Medulla oblongata (tissue), 1 donor: Measurements from ENCODE around the gene NTSR1.
A peak's percentile ranks its signal among the peaks of the same experiment; 100 is the strongest.

Experiments
- DNase-seq: peaks from one replicate; pipeline ENCODE4 v3.0.0-alpha.2; 2015; ENCODE audit errors: extremely low spot score

NTSR1 gene

DNA sequence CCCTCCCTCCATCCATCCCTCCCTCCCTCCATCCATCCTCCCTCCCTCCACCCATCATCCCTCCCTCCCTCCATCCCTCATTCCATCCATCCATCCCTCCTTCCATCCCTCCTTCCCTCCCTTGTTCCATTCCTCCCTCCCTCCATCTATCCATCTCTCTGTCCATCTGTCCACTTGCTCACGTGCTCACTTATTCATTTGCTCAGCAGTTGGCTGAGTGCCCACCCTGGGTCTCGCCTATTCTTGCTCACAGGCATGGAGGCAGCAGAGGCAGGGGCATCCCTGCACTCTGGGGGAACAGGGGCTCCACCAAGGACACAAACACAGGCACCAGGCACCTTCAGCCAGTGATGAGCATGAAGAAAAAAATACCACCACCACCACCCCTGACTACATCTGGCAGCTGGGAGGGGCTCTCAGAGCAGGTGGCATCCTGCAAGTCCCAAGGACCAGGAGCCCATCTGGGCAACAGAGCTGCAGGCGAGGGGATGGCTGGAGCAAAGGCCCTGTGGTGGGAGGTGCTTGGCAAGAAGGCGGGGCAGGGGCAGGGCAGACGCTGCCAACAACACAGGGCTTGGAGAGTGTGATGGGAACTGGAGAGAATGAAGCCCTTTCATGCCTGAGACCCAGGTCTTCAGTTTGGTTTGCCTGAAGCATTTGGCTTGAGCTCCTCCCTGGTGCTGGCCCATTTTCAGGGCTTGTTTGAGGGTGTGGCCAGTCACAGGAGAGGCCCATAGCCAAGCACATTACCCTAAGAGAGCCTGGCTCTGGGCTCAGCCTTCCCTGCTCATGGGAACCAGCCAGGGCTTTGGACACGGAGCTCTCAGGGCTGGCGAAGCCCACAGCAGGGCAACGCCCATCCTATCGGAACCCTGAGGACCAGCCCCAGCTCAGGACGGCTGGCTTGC, 47.4 kb downstream of the NTSR1 start:
- DNase-seq = peak; percentile 6

DNA sequence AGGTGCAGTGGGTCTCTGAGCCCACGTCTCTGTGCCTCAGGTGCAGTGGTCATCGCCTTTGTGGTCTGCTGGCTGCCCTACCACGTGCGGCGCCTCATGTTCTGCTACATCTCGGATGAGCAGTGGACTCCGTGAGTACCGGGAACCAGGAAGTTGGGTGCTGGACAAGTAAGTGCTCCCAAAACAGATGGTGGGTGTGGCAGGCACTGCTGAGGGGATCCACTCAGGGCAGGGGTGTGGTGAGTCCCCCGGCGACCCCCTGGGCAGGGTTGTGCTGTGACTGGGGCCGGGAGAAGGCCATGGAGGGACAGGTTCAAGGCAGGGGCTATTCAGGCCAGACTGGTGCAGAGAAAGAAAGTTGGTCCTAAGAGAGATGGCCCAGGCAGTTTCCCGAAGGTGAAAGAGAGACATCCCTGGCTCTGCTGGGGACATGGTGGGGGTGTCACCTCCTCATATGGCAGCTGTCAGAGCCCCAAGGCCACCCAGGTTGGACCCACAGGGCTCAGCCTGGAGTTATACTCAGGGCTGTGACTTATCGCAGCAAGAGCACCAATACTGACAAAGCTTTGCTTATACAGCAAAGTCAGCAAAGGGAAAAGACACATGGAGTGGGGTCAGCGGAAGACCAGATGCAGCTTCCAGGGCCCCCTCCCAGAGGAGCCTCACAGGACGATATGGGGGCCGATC, 49.7 kb downstream of the NTSR1 start:
- no peak for DNase-seq

DNA sequence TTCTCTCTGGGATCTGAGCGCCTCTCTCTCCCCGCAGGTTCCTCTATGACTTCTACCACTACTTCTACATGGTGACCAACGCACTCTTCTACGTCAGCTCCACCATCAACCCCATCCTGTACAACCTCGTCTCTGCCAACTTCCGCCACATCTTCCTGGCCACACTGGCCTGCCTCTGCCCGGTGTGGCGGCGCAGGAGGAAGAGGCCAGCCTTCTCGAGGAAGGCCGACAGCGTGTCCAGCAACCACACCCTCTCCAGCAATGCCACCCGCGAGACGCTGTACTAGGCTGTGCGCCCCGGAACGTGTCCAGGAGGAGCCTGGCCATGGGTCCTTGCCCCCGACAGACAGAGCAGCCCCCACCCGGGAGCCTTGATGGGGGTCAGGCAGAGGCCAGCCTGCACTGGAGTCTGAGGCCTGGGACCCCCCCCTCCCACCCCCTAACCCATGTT, 51.4 kb downstream of the NTSR1 start:
- no peak for DNase-seq

DNA sequence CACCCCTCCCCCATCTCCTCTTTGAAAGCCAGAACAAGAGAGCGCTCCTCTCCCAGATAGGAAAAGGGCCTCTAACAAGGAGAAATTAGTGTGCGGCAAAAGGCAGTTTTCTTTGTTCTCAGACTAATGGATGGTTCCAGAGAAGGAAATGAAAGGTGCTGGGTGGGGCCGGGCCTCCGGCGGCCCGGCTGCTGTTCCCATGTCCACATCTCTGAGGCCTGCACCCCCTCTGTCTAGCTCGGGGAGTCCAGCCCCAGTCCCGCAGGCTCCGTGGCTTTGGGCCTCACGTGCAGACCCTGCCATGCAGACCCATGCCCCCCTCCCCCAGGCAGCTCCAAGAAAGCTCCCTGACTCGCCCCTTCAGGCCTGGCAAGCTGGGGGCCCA, 51.8 kb downstream of the NTSR1 start:
- no peak for DNase-seq

DNA sequence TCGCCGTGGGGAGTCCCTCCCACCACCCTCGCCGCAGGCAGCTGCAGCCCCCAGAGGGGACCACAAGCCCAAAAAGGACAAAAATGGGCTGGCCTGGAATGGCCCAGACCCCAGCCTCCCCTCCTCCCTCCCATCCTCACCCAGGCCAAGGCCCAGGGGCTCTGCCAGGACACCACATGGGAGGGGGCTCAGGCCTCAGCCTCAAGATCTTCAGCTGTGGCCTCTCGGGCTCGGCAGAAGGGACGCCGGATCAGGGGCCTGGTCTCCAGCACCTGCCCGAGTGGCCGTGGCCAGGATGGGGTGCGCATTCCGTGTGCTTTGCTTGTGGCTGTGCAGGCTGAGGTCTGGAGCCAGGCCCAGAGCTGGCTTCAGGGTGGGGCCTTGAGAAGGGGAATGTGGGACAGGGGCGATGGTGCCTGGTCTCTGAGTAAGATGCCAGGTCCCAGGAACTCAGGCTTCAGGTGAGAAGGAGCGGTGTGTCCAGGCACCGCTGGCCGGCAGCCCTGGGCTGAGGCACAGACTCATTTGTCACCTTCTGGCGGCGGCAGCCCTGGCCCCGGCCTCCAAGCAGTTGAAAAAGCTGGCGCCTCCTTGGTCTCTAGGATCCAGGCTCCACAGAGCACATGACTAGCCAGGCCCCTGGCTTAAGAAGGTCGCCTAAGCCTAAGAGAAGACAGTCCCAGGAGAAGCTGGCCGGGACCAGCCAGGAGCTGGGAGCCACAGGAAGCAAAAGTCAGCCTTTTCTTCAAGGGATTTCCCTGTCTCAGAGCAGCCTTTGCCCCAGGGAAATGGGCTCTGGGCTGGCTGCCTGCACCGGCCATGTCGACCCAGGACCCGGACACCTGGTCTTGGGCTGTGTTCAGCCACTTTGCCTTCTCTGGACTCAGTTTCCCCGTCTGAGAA, 52.5 kb downstream of the NTSR1 start:
- DNase-seq = peak; percentile 70

DNA sequence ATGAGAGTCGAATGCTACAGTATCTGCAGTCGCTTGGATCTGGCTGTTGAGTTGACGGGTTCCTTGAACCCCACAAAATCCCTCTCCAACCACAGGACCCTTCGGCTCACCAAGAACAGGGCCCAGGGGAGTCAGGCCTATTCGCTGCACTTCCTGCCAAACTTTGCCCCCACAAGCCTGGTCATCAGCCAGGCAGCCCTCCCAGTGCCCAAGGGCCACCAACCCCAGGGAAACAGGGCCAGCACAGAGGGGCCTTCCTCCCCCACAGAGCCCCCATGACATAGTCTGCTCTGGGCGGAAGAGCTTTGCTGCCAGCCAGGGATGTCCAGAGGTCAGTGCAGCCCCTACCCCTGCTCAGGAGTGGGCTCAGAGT, 53.1 kb downstream of the NTSR1 start:
- no peak for DNase-seq

DNA sequence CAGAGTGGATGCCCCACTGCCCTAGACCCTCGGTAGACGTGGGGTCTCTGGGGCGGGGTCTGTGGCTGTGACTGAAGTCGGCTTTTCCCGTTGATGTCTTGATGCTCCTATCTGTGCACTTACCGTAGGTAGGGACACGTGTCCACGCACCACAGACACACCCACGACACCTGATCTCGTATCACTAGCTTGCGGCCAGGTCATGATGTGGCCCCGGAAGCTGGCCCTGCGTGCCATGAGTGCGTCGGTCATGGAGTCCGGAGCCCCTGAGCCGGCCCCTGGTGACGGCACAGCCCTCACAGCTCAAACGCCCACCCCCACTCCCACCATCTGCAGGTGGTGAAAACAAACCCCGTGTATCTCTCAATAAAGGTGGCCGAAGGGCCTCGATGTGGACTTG, 53.7 kb downstream of the NTSR1 start:
- DNase-seq = no peak

DNA sequence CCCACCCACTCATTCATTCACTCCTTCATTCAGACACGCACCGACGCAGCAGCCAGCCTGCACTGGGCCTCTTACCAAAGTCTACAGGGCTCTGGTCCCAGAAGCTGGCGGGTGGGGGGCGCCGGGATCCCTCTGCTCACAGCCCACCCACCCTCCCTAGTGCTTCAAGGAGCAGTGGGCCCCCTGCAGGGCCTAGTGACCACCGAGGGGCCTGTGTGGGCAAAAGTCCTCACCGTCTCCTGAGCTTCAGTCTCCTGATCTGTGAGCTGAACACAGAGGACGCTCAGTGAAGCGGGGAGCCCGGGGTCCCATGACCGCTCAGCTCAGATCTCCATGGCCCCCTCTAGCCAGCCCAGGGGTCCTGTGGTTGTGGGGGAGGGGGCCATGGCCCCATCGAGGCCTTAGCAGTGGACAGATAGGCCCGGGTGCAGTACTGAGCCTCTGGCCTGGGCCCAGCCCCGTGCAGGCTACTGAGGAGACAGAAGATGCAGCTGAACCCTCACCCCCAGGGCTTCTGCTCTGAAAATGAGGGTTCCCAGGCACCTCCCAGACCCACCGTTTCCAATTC, 54.2 kb downstream of the NTSR1 start:
- DNase-seq = no peak

DNA sequence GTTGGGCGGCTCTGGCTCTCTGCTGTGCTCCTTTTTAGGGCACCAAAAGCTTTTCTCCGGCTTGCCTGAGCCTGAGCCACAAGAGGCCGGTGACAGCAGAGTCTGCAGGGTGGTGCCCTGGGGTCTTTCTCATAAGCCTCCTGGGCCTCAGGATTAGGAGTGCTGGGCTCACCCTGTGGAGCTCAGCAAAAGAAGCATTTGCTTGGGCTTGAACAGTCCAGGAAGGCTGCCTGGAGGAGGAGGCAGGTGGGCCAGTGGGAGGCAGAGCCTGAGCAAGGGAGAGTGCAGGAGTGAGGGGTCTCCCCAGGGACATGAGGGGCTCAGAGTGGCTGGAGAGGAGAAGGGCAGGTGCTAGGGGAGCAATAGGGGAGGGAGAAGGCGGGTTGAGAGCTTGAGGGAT, 54.8 kb downstream of the NTSR1 start:
- no peak for DNase-seq

DNA sequence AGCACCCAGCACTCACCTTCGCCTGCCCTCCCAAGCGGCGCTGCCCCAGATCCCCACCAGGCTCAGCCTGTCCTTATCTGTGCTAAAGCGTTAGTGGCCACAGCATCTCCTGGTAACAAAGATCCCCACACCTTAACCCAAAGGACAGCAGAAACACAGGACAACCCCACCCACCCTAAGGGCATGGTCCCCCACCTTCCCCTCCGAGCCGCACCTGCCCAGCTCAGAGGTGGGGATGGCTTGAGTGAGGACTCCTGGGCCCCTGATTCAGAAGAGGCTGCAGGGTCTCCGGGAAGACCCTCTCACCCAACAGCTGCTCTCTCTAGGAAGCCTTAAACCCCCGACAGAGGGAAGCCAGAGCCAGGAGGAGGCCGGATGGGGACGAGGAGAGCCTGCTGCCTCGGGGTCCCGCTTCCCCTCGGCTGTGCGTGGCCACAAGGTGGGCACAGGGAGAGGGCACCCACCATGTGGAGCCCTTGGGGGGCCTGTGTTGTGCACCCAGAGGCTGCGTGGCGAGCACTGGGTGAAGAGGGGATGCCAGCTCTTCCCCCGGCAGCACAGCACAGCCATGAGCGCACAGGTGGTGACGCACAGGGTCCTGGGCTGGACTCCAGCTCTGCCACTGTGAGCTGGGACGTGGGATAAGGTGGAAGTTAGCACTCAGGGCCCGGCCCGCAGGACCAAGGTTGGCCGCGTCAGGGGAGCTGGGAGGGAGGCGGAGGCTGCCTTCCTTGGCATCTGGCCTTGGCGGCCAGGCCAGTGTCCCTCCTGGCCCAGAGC, 55.7 kb downstream of the NTSR1 start:
- DNase-seq = no peak

DNA sequence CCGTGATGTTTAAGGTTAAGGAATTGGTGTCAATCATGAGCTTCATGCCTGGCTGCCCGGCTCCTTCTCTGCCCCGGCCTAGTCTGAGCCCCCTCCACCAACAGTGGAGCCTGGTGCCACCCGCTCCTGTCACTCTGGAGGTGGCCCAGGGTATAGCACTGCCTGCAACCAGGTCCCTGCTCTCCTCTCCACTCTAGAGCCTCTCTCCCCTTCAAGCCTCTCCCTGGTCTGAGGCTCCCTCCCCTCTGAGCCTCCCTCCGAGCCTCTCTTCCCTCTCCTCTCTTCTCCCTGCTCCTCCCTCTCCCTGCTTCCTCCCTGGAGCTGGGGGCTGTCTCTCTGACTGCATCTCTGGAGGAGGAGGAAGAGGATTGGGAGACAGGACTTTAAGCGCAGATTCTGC, 56.4 kb downstream of the NTSR1 start:
- no peak for DNase-seq

DNA sequence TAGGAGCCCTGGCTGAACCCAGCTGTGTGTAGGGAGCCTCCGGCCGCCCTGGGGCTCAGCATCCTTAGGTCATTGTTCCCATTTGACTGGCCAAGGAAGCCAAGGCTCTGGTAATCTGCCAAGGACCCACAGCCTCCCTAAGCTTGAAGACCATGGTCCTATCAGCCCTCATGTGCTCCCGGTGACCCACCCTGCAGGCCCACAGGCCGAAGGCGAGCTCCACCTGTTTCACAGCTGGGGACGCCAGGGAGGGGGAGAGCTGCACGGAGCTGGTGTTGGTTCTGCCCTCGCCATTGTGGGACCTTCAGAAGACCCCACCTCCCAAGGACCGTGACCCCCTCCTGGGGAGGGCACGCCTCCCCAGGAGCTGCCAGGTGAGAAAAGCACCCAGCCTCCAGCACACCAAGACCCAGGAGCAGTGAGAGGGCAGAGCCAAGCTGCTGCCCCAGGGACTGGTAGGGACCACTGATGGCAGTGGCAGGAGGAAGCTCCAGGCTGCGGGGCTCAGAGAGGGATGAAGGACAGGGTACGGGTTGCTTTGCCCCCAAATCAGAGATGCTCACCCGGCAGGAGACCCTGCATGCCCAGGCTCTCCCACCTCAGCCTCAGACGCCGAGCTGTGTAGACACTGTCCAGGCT, 56.9 kb downstream of the NTSR1 start:
- no peak for DNase-seq

DNA sequence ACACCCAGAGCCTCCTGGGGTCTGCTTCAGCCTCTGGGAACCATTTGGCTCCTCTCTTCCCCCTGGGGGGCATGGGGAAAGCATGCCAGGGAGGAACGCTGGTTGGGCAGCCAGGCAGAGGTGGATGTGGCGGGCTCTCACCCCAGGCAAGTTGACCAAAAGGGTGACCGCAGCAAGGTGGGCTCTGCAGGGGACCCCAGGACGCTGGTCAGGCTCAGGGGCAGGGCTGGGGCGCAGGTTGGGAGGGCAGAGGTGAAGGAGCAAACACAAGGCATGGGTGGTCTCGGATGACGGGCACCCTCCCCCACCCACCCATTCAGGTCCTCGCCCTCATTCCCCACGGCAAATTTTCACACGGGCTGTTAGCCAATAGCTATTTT, 57.4 kb downstream of the NTSR1 start:
- no peak for DNase-seq

DNA sequence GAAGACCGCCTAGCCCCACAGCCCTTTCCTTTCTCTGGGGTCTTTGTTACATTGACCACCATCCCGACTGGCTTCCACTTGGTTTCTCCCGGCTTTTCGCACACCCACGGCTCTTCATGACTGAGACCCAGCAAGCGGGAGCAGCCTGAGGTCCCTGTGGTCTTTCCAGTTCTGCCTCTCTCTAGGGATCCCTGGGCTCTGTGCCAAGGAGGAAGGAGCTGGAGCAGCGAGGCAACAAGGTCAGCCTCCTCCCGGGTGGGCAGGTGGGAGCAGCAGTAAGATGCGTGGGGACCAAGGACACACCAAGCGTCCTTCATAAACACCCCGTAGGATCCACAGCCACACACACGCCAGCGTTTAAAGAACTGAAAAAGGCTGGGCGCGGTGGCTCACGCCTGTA, 58.1 kb downstream of the NTSR1 start:
- no peak for DNase-seq

DNA sequence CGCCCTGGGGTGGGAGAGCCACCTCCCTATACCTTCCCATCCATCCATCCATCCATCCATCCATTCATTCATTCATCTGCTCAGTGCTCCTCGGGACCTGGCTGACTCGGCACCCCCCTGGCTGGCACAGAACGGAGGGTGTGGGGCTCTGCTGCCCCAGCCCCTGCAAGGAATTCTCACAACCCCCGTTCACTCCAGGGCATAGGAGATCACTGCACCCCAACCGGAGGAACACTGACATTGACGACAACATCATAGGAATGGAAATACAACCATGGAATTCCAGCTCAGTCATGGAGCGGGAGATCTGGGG, 59.6 kb downstream of the NTSR1 start:
- no peak for DNase-seq

DNA sequence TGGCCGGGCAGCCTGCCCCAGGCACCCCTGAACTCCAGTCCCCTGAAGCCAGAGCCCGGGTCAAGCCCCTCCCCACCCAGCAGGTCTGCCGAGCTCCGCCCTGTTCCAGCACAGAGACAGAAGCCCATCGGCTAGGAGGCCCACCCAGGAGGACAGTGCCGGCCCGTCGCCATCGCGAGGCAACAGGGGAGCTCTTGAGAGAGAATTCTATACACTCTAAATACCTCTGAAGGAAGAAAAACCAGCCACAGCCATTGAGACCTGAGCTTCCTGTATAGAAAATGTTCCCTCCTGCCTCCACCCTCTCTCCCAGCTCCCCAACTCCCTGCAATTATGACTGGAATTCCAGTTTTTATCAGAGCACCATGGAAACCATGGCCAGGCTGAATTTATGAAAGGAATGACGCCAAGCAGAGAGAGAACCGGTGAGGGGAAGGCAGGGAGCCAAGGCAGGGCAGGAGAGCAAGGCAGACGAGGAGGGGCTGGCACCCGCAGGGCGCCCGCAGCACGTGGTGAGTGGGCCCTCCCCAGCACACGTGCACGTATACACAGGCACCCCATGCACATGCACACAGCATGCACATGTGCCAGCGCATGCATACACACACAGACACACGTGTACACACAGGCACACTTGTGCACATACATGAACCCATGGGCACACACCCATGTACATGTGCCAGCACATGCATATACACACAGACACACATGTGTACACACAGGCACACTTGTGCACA, 60.1 kb downstream of the NTSR1 start:
- no peak for DNase-seq

DNA sequence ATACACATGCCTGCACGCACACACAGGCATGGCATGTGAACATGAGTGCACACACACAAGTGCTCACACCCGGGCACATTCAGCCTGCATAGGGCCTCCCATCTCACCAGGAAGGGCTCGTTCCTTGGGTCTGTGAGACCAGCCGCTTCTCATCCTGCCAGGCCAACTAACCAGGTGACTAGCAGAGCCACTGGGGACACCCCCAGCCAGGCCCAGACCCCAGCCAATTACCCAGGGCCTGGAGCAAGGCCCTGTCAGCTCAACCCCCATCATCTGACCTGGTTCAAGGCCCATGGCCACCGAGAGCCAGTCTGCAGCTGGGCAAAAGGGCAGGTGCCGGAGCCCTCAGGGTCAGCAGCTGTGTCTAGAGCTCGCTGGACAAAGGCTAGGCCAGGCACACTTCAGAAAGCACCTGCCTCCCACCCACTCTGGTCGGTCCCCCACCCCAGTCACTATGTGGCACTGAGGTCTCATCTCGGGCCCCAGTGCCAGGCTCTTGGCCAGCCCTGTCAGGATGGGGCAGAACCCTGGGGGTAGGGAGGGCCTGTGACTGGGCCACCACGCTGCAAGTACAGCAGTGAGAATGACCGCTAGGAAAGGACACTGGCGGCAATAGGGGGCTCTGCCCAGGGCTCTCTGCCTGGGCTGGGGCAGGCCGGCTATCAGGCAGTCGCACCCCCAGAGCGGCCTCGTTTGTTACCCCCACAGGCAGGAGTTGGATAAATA, 60.9 kb downstream of the NTSR1 start:
- DNase-seq = no peak

DNA sequence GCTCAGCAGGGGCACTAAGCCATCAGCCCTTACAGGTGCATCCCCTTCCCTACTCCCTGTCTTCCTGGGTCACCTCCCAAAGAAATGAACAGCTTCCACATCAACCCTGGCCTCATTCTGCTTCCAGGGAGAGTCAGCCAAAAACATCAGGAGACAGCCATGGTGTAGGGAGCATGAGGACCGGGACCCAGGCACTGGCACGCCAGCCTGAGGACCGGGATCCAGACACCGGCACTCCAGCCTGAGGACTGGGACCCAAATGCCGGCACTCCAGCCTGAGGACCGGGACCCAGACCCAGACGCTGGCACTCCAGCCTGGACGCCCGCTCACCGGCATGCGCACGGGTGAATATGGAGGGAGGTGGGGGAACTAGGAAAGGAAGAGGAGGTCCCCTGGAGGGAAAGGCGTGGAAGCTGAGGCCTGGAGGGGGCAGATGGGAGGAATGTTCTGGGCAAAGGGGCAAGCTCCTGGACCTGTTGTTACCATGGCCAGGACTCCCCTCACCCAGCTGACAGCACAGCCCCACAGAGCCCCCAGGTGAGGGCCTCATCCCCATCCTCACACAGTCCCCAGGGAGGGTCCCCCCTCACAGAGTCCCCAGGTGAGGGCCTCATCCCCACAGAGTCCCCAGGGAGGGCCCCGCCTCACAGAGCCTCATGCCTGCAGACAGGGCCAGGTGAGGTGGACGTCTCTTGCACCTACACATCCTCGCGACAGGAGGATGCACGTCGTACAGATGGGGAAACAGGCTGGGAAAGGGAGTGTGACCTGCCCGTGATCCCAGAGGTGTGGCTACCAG, 61.7 kb downstream of the NTSR1 start:
- no peak for DNase-seq

DNA sequence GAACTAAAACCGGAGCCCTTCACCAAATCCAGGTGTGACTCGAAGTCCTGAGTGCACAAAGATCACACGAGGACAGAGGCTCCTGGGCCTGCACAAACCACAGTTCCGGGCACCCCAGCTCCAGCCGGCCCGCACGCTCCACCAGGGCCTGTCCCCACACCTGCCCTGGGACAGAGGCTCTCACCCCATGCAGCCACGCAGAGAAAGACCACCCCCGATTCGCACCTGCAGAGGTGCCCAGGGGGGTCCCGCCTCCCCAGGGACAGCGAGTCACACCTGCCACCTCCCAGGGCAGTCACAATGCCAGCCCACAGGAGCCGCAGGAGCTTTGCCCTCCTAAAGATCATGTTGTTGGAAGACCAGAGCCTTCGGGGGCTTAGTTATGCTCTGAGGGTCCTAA, 62.3 kb downstream of the NTSR1 start:
- DNase-seq = no peak
